H1 (cell line): ENCODE data around the gene MILR1. TPM values are rescaled to one million over a fixed set of nuclear protein-coding genes. Genes with fewer than 3 reads are reported as not detected.

Experiments
- ATF2 ChIP-seq: IDR thresholded peaks from 2 replicates; pipeline ENCODE4 v1.6.1; 2012; ENCODE audit warnings: low read length, inconsistent platforms
- BRCA1 ChIP-seq: IDR thresholded peaks from 2 replicates; pipeline ENCODE4 v1.6.1; 2012; ENCODE audit warnings: low read depth, low read length, improper control_type of control experiment
- CTCF ChIP-seq, 3 experiments: IDR thresholded peaks; 1 replicate in 2 of 3; 2 replicates in 1 of 3; pipeline versions ENCODE4 v1.5.1 to v1.6.1; 2011; ENCODE audit warnings: low read length in 3 of 3, mild to moderate bottlenecking in 3 of 3, inconsistent platforms in 2 of 3, low read depth in 1 of 3, moderate library complexity in 1 of 3; ENCODE audit not compliant: insufficient read depth in 1 of 3; ENCODE audit errors: control extremely low read depth in 1 of 3
- KDM1A ChIP-seq: fragments of 200-600, 300-600 bp; sonication (generic); IDR thresholded peaks from 2 replicates; pipeline ENCODE4 v1.7.1; 2016; ENCODE audit warnings: mild to moderate bottlenecking, low read length, borderline replicate concordance
- PHF8 ChIP-seq: fragments of 200-600 bp; sonication (generic); conservative IDR thresholded peaks from 2 replicates; pipeline ENCODE4 v1.7.1; 2012; ENCODE audit warnings: low read depth, mild to moderate bottlenecking, inconsistent platforms, low read length, moderate library complexity
- POLR2A ChIP-seq, 2 experiments: IDR thresholded peaks; 1 replicate in 1 of 2; 2 replicates in 1 of 2; pipeline ENCODE4 v1.6.1; 2011; ENCODE audit warnings: low read depth in 2 of 2, low read length in 2 of 2, mild to moderate bottlenecking in 2 of 2; ENCODE audit errors: control extremely low read depth in 1 of 2
- RBBP5 ChIP-seq: IDR thresholded peaks from 2 replicates; pipeline ENCODE4 v1.7.1; 2012; ENCODE audit warnings: low read depth, mild to moderate bottlenecking, inconsistent platforms, low read length, moderate library complexity, borderline replicate concordance
- SIN3A ChIP-seq, 2 experiments: IDR thresholded peaks in 1 of 2; conservative IDR thresholded peaks in 1 of 2; 2 replicates each; pipeline ENCODE4 v1.6.1; 2011 to 2012; ENCODE audit warnings: low read length in 2 of 2, improper control_type of control experiment in 1 of 2, low read depth in 1 of 2, mild to moderate bottlenecking in 1 of 2
- SUZ12 ChIP-seq: fragments of 200-600 bp; sonication (generic); IDR thresholded peaks from 2 replicates; pipeline ENCODE4 v1.6.1; 2012; ENCODE audit warnings: mild to moderate bottlenecking, inconsistent platforms, low read length, moderate library complexity, mixed read lengths
- ZNF274 ChIP-seq: IDR thresholded peaks from 2 replicates; pipeline ENCODE4 v1.7.0; 2012; ENCODE audit warnings: low read length, borderline replicate concordance; ENCODE audit errors: extremely low read depth
- polyA plus RNA-seq, 7 experiments: library from polyadenylated mRNA; depleted of rRNA in 3 of 7; stranded (reverse) in 5 of 7; unstranded in 2 of 7; fragments of >200 nt in 5 of 7; fragments of 200-250 nt in 2 of 7; gene quantifications; 1 replicate in 5 of 7; 2 replicates in 1 of 7; 4 replicates in 1 of 7; pipeline versions ENCODE4 v1.2.1 to v1.2.3, GENCODE V29; 2011 to 2013; ENCODE audit warnings: missing spikeins in 2 of 7, mixed read lengths in 2 of 7
- total RNA-seq: library from RNA; stranded (reverse); fragmentation: NEBNext Ultra II Directional; extraction: Animal tissue kit (Norgen Biotek cat#: 25700); gene quantifications from 2 replicates; pipeline ENCODE4 v1.2.1, GENCODE V29; 2021

Gene MILR1
- total and polyA plus RNA-seq, 2 of the 8 experiments (the other 6 are each of a cell fraction or from before 2014, with no cell fraction given) = not detected

- no peak for TF ChIP-seq CTCF (IDR thresholded peaks at IDR 0.05; ENCODE audit: control extremely low read depth in 1 of 3, insufficient read depth in 1 of 3, low read depth in 1 of 3, low read length in 3 of 3)
- TF ChIP-seq PHF8 = no peak
- TF ChIP-seq SIN3A (conservative IDR thresholded peaks at IDR 0.05 in 1 of 2, IDR thresholded peaks at IDR 0.05 in 1 of 2; ENCODE audit: low read depth in 1 of 2, low read length in 2 of 2) = no peak
- TF ChIP-seq SUZ12 = no peak
- no peak for TF ChIP-seq ZNF274
- TF ChIP-seq POLR2A (IDR thresholded peaks at IDR 0.05; ENCODE audit: control extremely low read depth in 1 of 2, low read depth in 2 of 2, low read length in 2 of 2) = no peak
- no peak for TF ChIP-seq ATF2
- no peak for TF ChIP-seq BRCA1
- no peak for TF ChIP-seq KDM1A
- TF ChIP-seq RBBP5 = no peak
- TF ChIP-seq, all 59 proteins: peak for 0
Observed at GRCh38 chr17:64447526-64447925, 1.4 kb upstream of the MILR1 start (continued).
